Panc1 (cell line): ENCODE measurements around the gene WDR46.

Experiments used
- CTCF ChIP-seq: fragments of 450-650 bp; IDR thresholded peaks from 2 replicates; pipeline ENCODE4 v1.5.1; 2017; ENCODE audit warnings: mild to moderate bottlenecking
- POLR2AphosphoS5 ChIP-seq: IDR thresholded peaks from 2 replicates; pipeline ENCODE4 v1.6.1; 2012; ENCODE audit warnings: mild to moderate bottlenecking, low read depth, low read length, moderate library complexity
- REST ChIP-seq, 2 experiments: IDR thresholded peaks; 2 replicates each; pipeline ENCODE4 v1.6.1; 2011 to 2012; ENCODE audit warnings: low read depth in 2 of 2, control low read depth in 1 of 2, low read length in 1 of 2, mild to moderate bottlenecking in 1 of 2, moderate library complexity in 1 of 2; ENCODE audit not compliant: insufficient read depth in 1 of 2
- SIN3A ChIP-seq: IDR thresholded peaks from 2 replicates; pipeline ENCODE4 v1.6.1; 2012; ENCODE audit warnings: low read depth, mild to moderate bottlenecking, low read length, moderate library complexity, borderline replicate concordance; ENCODE audit not compliant: insufficient read depth
- TCF7L2 ChIP-seq: IDR thresholded peaks from 2 replicates; pipeline ENCODE4 v1.6.1; 2011; ENCODE audit warnings: mild to moderate bottlenecking, low read depth, low read length, inconsistent platforms

- no peak for TF ChIP-seq CTCF
- TF ChIP-seq REST (IDR thresholded peaks at IDR 0.05; ENCODE audit: insufficient read depth in 1 of 2, low read depth in 2 of 2, low read length in 1 of 2): no peak
- TF ChIP-seq POLR2AphosphoS5: no peak
- no peak for TF ChIP-seq TCF7L2
- no peak for TF ChIP-seq SIN3A
Observed at GRCh38 chr6:33305052-33305451, 16.0 kb upstream of the WDR46 start.
